Measurements from ENCODE around the gene GEMIN2.
"Not testable (repeated sequence)": the region's sequence is repeated elsewhere in the genome, so short reads cannot be mapped to it uniquely, and the experiment has no call there.

GEMIN2 gene

DNA sequence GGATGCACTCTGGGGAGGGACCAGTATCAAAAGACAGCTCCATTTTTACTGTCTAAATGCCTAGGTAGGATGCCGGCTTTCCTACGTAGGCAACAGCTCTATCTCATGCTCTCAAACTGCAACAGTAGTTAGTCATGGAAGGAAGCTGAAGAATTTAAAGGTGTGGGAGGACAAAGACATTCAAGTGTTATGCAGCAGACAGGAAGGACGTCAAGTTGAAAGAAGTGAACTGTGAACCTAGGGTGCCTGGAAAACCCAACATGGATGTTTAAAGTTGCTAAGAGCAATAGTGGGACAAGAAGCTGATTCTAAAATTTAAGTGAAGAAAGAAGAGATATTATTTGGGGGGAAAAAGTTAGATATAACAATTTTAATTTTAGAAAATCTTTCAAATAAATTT, 17.0 kb upstream of the GEMIN2 start:
- Histone ChIP-seq H3K9ac (ENCODE audit: low read length) (no peak overlapping the region), H3K9me3 (ENCODE audit: control insufficient read depth, low read depth, low read length) (no peaks in the 10 kb centered on the region), H3K36me3 (ENCODE audit: control insufficient read depth, low read depth, low read length) (peaks cover 30% of the 10 kb centered on the region), H3K27ac (ENCODE audit: low read length) (no peak overlapping the region), H3K4me1 (ENCODE audit: control insufficient read depth, low read depth, low read length) (peaks cover 7% of the 10 kb centered on the region), H3K4me3 (ENCODE audit: low read length) (no peak overlapping the region), H3K27me3 (ENCODE audit: control insufficient read depth, insufficient read depth, low read length) (no peaks in the 10 kb centered on the region)

DNA sequence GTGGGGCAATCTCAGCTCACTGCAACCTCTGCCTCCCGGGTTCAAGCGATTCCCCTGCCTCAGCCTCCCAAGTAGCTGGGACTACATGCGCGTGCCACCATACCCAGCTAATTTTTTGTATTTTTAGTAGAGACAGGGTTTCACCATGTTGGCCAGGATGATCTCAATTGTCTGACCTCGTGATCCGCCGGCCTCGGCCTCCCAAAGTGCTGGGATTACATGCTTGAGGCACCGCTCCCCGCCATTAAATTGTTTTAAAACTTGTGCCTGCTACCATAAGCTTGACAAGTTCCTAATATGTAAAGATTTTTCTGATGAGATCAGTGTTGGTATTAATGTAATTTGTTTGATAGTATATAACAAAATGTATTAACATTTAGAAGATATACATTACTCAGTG, 14.9 kb upstream of the GEMIN2 start:
- not testable (repeated sequence) for H3K4me3 ChIP-seq (ENCODE audit: low read length); H3K4me1 ChIP-seq (ENCODE audit: control insufficient read depth, low read depth, low read length)

DNA sequence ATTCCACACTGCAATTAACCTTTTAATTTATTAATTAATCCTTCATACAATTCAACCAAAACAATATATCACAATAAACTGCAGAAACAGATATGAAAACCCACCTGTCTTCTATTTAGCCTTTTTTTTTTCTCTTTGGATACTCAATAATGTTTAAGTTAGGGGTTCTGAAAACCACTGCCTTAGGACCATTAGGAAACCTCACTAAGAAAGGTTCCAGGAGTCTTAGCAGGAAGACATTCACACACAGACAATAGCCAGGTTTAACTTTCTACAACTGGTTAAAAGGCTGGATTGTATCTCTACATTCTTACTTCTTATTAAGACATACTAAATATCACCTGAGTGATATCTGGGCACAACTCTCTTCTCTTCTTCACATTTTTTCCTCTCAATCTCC, 14.4 kb upstream of the GEMIN2 start:
- H3K36me3 ChIP-seq (ENCODE audit: control insufficient read depth, low read depth, low read length) = peaks cover 12% of the 10 kb centered on the region
- no peak overlapping the region for H3K4me3 ChIP-seq (ENCODE audit: low read length)
- H3K27ac ChIP-seq (ENCODE audit: low read length) = no peak overlapping the region
- peaks cover 10% of the 10 kb centered on the region for H3K4me1 ChIP-seq (ENCODE audit: control insufficient read depth, low read depth, low read length)
- no peak overlapping the region for H3K9ac ChIP-seq (ENCODE audit: low read length)
- H3K27me3 ChIP-seq (ENCODE audit: control insufficient read depth, insufficient read depth, low read length) = no peaks in the 10 kb centered on the region
- no peaks in the 10 kb centered on the region for H3K9me3 ChIP-seq (ENCODE audit: control insufficient read depth, low read depth, low read length)

More for the DNA sequence above, 14.9 kb upstream of the GEMIN2 start:
- H3K27ac ChIP-seq (ENCODE audit: low read length); H3K9me3 ChIP-seq (ENCODE audit: control insufficient read depth, low read depth, low read length); H3K27me3 ChIP-seq (ENCODE audit: control insufficient read depth, insufficient read depth, low read length); H3K9ac ChIP-seq (ENCODE audit: low read length): not testable (repeated sequence)
- peaks cover 16% of the 10 kb centered on the region for H3K36me3 ChIP-seq (ENCODE audit: control insufficient read depth, low read depth, low read length)

DNA sequence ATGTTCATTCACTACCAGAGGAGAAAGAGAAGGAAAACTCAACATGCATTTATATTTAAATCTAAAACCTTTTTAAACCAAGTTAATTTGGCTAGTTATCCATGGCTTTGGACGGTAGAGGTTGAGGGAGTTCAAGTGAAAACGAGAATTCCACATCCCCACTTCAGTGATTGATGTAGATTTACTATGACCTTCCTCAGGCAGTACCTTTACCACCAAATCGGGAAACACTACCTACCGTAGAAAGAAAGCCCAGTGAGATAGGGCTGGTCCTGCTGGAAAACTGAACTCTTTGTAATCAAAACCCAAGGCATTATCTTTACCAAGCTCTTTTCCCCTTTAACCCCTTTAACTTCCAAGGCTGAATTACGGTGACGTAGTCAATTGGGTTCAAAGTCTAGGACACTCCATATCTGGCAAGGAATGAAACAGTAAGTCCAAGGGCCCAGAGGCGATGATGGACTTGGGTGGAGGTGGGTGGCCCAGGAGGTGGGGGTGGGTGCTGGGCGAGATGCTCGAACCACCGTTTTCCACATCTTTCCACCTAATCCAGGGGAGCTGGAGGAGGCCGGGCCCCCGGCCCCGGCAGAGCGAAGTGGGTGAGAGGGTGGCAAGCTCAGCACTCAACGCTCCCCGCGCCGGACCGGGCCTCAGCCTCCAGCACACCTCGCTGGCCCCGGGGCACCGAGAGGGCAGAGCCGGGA, 11.7 kb upstream of the GEMIN2 start:
- Histone ChIP-seq H3K27ac (ENCODE audit: low read length) (no peak overlapping the region), H3K9me3 (ENCODE audit: control insufficient read depth, low read depth, low read length) (no peaks in the 10 kb centered on the region), H3K4me3 (ENCODE audit: low read length) (peak overlapping the region; percentile 98), H3K27me3 (ENCODE audit: control insufficient read depth, insufficient read depth, low read length) (no peaks in the 10 kb centered on the region), H3K9ac (ENCODE audit: low read length) (peak overlapping the region; percentile 81), H3K36me3 (ENCODE audit: control insufficient read depth, low read depth, low read length) (no peaks in the 10 kb centered on the region), H3K4me1 (ENCODE audit: control insufficient read depth, low read depth, low read length) (peaks cover 3% of the 10 kb centered on the region)

DNA sequence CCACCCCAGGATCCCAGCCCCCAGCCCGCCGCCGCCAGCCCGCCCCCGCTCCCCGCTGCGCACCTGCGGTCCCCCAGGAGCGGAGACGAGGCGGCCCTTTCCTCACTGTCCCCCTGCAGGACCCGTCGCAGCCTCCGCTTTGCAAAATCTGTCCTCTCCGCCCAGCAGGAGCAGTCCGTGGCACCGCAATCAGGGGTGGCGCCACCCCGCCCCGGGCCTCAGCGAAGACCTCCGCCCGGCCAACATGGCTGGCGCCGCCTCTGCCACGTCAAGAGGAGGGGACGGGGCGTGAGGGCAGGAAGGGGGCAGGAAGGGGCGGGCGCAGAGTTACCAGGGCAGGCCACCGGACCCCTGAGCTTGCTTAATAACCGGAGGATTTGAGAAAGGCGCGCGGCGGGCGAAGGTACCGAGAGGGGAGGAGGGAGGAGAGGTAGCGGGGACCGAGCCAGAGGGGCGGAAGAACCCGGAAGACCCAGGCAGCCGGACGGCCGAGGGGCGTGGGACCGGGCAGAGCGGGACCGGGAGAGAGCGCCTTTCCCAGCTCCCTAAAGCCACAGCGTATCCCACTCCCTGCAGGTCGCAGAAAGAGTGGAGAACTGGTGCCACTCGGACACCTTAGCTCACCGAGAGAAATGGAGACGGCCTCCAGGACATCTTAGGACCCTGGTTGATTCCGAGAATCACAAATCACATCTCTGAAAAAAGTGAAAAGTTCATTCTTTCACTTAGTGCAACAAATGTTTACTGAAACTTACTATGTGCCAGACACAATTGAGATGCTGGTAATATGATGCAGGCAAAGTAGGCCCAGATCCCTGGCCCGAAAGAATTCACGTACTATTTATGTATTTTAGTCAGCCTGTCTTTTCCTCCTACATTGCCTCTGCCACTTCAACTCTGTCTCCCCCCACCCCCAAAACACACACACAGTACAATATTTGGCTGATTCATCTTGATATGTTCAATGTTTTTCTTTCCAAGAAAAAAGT, 10.9 kb upstream of the GEMIN2 start, which contains the start of gene SEC23A:
TSS of gene SEC23A (minus strand) at position 267 of the 989 bp plus-strand sequence. CDS start 7,117 bp downstream, outside the sequence.
- H3K4me1 ChIP-seq (ENCODE audit: control insufficient read depth, low read depth, low read length) = peaks cover 3% of the 10 kb centered on the region
- no peaks in the 10 kb centered on the region for H3K36me3 ChIP-seq (ENCODE audit: control insufficient read depth, low read depth, low read length)
- peak within 1 kb of the TSS; percentile 98 for H3K4me3 ChIP-seq (ENCODE audit: low read length)
- H3K27ac ChIP-seq (ENCODE audit: low read length) = no peak within 1 kb of the TSS
- peak within 1 kb of the TSS; percentile 81 for H3K9ac ChIP-seq (ENCODE audit: low read length)
- H3K9me3 ChIP-seq (ENCODE audit: control insufficient read depth, low read depth, low read length) = no peaks in the 10 kb centered on the region
- H3K27me3 ChIP-seq (ENCODE audit: control insufficient read depth, insufficient read depth, low read length) = no peaks in the 10 kb centered on the region

DNA sequence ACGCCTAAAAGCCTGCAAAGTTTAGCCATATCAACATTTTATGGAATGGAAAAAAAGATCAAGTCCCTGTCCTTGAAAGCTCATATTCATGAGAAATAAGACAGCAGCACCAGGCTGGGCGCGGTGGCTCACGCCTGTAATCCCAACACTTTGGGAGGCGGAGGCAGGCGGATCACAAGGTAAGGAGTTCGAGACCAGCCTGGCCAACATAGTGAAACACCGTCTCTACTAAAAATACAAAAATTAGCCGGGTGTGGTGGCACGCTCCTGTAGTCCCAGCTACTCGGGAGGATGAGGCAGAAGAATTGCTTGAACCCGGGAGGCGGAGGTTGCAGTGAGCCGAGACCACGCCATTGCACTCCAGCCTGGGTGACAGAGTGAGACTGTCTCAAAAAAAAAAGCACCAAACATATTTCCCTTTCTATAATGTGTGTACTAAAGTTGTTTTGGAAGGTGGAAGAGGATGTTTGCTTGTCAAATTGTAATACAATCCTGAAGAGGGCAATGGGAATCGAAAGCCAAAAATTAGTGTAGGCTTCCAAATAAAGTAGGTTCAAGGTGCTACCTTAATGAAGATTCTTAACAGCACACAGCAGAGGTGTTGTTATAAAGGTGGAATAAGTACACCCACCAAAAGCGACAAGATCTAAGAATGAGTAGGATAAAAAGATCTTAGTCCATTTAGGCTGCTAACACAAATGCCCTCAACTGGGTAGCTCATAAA, 9.9 kb upstream of the GEMIN2 start:
- not testable (repeated sequence) for H3K9me3 ChIP-seq (ENCODE audit: control insufficient read depth, low read depth, low read length); H3K4me1 ChIP-seq (ENCODE audit: control insufficient read depth, low read depth, low read length); H3K36me3 ChIP-seq (ENCODE audit: control insufficient read depth, low read depth, low read length); H3K27me3 ChIP-seq (ENCODE audit: control insufficient read depth, insufficient read depth, low read length); H3K27ac ChIP-seq (ENCODE audit: low read length)
- H3K4me3 ChIP-seq (ENCODE audit: low read length) = peak overlapping the region; percentile 98
- peak overlapping the region; percentile 81 for H3K9ac ChIP-seq (ENCODE audit: low read length)

DNA sequence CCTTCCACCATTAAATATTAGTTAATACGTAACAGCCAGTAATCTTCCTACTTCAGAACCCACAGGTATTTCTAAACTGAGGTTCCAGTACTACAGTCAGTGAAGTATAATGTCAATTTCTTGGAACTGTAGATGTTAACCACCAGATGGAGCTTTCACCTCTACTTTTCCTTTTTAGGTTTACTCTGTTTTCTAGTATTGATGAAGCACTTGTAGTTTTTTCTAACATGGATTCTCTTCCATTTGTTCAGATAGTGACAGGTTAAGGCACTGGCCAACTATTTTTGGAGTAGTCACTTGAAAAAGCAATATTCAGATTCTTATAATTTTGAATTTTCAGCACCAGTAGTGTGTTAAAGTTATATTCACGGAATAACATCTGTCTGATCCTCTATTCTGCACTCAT, 6.5 kb upstream of the GEMIN2 start:
- no peaks in the 10 kb centered on the region for H3K9me3 ChIP-seq (ENCODE audit: control insufficient read depth, low read depth, low read length)
- H3K36me3 ChIP-seq (ENCODE audit: control insufficient read depth, low read depth, low read length) = no peaks in the 10 kb centered on the region
- no peak overlapping the region for H3K4me3 ChIP-seq (ENCODE audit: low read length)

DNA sequence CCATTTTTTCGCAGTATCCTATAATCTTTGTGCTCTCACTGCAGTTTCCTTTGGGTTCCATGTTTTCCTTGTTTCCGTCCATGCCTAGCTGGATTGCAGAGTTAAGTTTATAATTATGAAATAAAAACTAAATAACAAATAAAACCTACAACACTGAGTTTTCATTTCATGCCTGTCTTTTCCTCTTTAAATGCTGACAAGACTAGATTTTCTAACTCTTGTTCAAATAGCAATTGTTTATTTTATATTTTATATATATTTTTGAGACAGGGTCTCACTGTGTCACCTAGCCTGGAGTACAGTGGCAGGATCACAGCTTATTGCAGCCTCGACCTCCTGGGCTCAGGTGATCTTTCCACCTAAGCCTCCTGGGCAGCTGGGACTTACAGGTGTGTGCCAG, 5.3 kb upstream of the GEMIN2 start:
- H3K36me3 ChIP-seq (ENCODE audit: control insufficient read depth, low read depth, low read length) = no peaks in the 10 kb centered on the region
- H3K9me3 ChIP-seq (ENCODE audit: control insufficient read depth, low read depth, low read length) = no peaks in the 10 kb centered on the region
- no peak overlapping the region for H3K9ac ChIP-seq (ENCODE audit: low read length)
- H3K27me3 ChIP-seq (ENCODE audit: control insufficient read depth, insufficient read depth, low read length) = no peaks in the 10 kb centered on the region
- peaks cover 4% of the 10 kb centered on the region for H3K4me1 ChIP-seq (ENCODE audit: control insufficient read depth, low read depth, low read length)
- no peak overlapping the region for H3K4me3 ChIP-seq (ENCODE audit: low read length)
- no peak overlapping the region for H3K27ac ChIP-seq (ENCODE audit: low read length)

More for the DNA sequence above, 6.5 kb upstream of the GEMIN2 start:
- Histone ChIP-seq H3K27ac (ENCODE audit: low read length) (no peak overlapping the region), H3K4me1 (ENCODE audit: control insufficient read depth, low read depth, low read length) (peaks cover 3% of the 10 kb centered on the region), H3K9ac (ENCODE audit: low read length) (no peak overlapping the region), H3K27me3 (ENCODE audit: control insufficient read depth, insufficient read depth, low read length) (no peaks in the 10 kb centered on the region)

DNA sequence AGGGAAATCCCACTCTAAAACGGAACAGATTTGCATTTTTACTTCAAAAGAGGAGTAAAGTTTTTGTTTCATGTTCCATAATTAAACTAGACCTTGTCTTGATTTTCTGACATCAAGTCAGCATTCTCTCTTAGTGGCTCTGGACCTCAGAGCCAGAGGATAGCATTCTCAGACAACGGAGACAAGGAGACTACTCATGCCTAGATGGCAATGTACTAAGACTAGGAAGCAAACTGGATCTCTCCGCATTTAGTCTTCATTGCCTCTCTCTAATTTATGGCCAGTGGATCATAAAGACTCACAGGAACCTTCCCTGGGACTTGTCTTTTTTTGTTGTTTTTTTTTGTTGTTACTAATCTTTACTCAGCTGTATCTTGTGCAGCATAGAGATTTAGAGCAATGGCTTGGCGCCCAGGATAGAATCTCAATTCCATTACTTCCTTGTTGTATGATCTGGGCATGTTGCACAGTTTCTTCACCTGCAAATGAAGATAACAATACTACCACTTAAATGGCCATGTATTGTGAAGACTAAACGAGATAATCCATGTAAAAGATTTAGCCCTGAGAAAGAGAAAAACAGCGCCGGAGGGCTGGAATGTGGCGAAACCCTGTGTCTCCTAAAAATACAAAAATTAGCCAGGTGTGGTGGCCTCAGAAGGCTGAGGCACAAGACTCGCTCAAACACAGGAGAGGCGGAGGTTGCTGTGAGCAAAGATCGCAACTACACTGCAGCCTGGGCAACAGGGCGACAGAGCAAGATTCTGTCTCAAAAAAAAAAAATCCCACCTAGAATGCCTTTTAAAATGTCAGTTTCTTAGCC, 4.0 kb upstream of the GEMIN2 start:
- H3K27ac ChIP-seq (ENCODE audit: low read length) = no peak overlapping the region
- no peak overlapping the region for H3K4me3 ChIP-seq (ENCODE audit: low read length)
- H3K9me3 ChIP-seq (ENCODE audit: control insufficient read depth, low read depth, low read length) = no peaks in the 10 kb centered on the region
- H3K36me3 ChIP-seq (ENCODE audit: control insufficient read depth, low read depth, low read length) = no peaks in the 10 kb centered on the region
- no peaks in the 10 kb centered on the region for H3K27me3 ChIP-seq (ENCODE audit: control insufficient read depth, insufficient read depth, low read length)
- H3K9ac ChIP-seq (ENCODE audit: low read length) = no peak overlapping the region
- peaks cover 11% of the 10 kb centered on the region for H3K4me1 ChIP-seq (ENCODE audit: control insufficient read depth, low read depth, low read length)

DNA sequence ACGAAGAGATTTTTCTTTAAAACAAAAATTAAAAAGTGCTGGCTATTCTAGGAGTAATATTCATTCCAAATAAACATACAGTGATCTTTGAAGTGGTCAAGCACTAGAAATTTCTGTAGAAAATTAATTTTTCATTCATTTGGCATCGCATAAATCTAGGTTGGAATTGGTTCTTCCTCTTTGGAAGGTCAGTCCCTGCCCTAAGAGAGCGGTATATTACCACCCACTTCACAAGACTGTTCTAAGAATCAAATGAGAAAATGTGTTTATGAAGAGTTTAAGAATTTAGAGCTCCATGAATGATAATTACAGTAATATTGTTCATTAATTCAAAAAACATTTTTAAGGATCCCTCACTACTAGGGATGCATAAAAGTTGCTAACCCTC, 444 bp upstream of the GEMIN2 start:
- Histone ChIP-seq H3K27me3 (ENCODE audit: control insufficient read depth, insufficient read depth, low read length) (no peaks in the 10 kb centered on the region), H3K9me3 (ENCODE audit: control insufficient read depth, low read depth, low read length) (no peaks in the 10 kb centered on the region), H3K27ac (ENCODE audit: low read length) (peak overlapping the region; percentile 53), H3K4me3 (ENCODE audit: low read length) (peak overlapping the region; percentile 96), H3K4me1 (ENCODE audit: control insufficient read depth, low read depth, low read length) (peaks cover 11% of the 10 kb centered on the region), H3K9ac (ENCODE audit: low read length) (peak overlapping the region; percentile 63), H3K36me3 (ENCODE audit: control insufficient read depth, low read depth, low read length) (peaks cover 7% of the 10 kb centered on the region)

Data from iPS-18a (cell line).